Stimulated activated effector memory CD8-positive, alpha-beta T cell treated with anti-CD3 and anti-CD28 coated beads, Interleukin-12 subunit alpha, Interleukin-12 subunit beta, amount 100 ng/mL, for 72 hours (primary cell): Measurements from ENCODE around the gene ZCCHC9.
"Not testable (repeated sequence)": the region's sequence is repeated elsewhere in the genome, so short reads cannot be mapped to it uniquely, and the experiment has no call there.

Experiments used
- ATAC-seq: fragments of 150-1000 bp; cut with Tn5 transposase; 2 replicates; pipeline ENCODE4 v1.10.0; 2021
- DNase-seq, 2 donors: peaks; one replicate each; pipeline ENCODE4 v3.0.0; 2021 to 2022; ENCODE audit warnings: low spot score in 2 of 2
- H3K27ac Mint-ChIP-seq: one replicate; pipeline ENCODE4 v1.8.0; 2022; ENCODE audit warnings: mild to moderate bottlenecking, mixed read lengths
- H3K36me3 Mint-ChIP-seq: one replicate; pipeline ENCODE4 v1.8.0; 2022; ENCODE audit warnings: mild to moderate bottlenecking, mixed read lengths
- H3K4me1 Mint-ChIP-seq: one replicate; pipeline ENCODE4 v1.8.0; 2022; ENCODE audit warnings: mixed read lengths
- H3K4me3 Mint-ChIP-seq: one replicate; pipeline ENCODE4 v1.8.0; 2022; ENCODE audit warnings: mild to moderate bottlenecking, mixed read lengths
- H3K9me3 Mint-ChIP-seq: one replicate; pipeline ENCODE4 v1.8.0; 2022; ENCODE audit warnings: mixed read lengths

ZCCHC9 gene

DNA sequence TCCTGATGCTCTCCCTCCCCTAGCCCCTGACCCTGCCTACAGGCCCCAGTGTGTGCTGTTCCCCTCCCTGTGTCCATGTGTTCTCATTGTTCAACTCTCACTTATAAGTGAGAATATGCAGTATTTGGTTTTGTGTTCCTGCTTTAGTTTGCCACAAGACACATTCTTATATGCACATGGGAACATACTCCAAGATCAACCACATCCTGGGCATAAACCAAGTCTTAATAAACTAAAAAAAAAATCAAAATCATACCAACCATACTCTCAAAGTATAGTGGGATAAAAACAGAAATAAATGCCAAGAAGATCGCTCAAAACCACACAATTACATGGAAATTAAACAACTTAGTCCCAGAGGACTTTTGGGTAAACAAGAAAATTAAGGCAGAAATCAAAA lies 11.2 kb upstream of the ZCCHC9 start:
- Mint-ChIP-seq H3K27ac (no peak overlapping the region), H3K36me3 (peaks cover under 1% of the 10 kb centered on the region)

DNA sequence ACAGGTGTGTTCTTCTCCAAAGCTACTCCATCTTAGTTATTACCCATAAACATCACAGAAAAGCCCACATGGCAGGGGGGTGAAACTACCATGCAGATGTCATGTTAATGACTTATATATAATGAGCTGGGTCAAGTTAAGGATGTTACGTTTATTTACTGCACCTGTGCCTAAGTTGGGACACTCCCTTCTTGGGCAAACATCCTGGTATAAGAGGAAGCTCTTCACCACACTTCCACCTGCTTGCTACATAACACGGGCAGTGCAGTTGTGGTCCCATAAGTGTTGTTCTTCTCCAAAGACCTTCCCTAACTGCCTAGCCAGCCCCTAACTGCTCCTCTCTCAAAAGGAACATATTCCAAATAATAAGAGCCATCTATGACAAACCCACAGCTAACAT lies 9.3 kb upstream of the ZCCHC9 start:
- H3K9me3 Mint-ChIP-seq, result peaks cover 15% of the 10 kb centered on the region
- DNase-seq (no peak), ATAC-seq (no peak)
- no peaks in the 10 kb centered on the region for H3K36me3 Mint-ChIP-seq
- H3K4me3 Mint-ChIP-seq, result no peak overlapping the region
- H3K27ac Mint-ChIP-seq, result no peak overlapping the region
- peaks cover 73% of the 10 kb centered on the region for H3K4me1 Mint-ChIP-seq

More for the DNA sequence above, 11.2 kb upstream of the ZCCHC9 start:
- H3K9me3 Mint-ChIP-seq, result peaks cover 15% of the 10 kb centered on the region
- no peak overlapping the region for H3K4me3 Mint-ChIP-seq
- H3K4me1 Mint-ChIP-seq, result peaks cover 78% of the 10 kb centered on the region
- ATAC-seq (no peak), DNase-seq (no peak)

DNA sequence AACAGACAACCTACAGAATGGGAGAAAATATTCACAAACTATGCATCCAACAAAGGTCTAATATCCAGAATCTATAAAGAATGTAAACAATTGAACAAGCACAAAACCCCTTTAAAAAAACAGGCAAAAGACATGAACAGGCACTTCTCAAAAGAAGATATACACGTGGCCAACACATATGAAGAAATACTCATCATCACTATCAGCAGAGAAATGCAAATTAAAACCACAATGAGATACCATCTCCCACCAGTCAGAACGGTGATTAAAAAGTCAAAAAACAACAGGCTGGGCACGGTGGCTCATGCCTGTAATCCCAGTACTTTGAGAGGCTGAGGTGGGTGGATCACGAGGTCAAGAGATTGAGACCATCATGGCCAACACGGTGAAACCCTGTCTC lies 7.4 kb upstream of the ZCCHC9 start:
- not testable (repeated sequence) for H3K27ac Mint-ChIP-seq, H3K4me3 Mint-ChIP-seq, DNase-seq, H3K36me3 Mint-ChIP-seq
- peak; percentile 86 for ATAC-seq
- peaks cover 15% of the 10 kb centered on the region for H3K9me3 Mint-ChIP-seq
- peaks cover 71% of the 10 kb centered on the region for H3K4me1 Mint-ChIP-seq

DNA sequence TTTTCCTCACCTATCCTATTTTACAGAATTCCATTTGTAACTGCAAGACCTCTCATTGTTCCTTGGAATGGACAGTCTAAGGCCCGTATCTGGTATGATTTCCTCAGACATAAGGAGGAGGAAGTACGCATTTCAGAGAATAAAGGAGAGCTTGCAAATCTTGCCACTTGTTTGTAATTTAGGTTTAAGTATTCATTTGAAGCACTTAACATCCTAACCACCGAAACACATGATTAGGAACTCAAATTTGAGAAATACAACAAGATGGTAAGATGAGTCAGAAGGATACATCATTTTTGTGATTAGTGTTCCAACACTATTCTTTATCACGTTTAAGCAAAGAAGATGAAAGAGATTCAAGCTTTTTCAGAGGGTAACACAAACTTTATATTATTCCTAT lies 3.9 kb upstream of the ZCCHC9 start:
- DNase-seq (no peak), ATAC-seq (peak; percentile 16)
- Mint-ChIP-seq H3K27ac (no peak overlapping the region), H3K4me3 (no peak overlapping the region), H3K9me3 (peaks cover 12% of the 10 kb centered on the region), H3K4me1 (peaks cover 58% of the 10 kb centered on the region), H3K36me3 (peaks cover 10% of the 10 kb centered on the region)

DNA sequence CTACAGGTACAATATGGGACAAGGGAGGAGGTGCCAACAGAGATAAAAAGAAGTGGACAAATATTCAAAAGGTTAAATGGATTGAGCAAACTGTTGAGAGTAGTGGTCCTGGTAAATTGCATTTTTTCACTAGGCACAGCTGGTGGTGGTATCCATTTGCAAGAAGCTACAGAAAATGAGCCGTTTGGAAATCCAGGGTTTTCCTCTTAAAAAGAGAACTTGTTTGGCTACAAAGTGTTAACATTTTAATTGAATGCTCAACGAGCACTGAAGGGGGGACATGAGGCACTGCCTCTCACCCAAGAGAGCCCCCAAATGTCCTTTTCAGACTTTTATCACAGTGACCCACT lies 491 bp upstream of the ZCCHC9 start:
- H3K4me1 Mint-ChIP-seq, result peaks cover 61% of the 10 kb centered on the region
- DNase-seq (no peak), ATAC-seq (no peak)
- peak overlapping the region; percentile 88 for H3K4me3 Mint-ChIP-seq
- peaks cover 21% of the 10 kb centered on the region for H3K36me3 Mint-ChIP-seq
- H3K27ac Mint-ChIP-seq, result peak overlapping the region; percentile 93
- no peaks in the 10 kb centered on the region for H3K9me3 Mint-ChIP-seq

DNA sequence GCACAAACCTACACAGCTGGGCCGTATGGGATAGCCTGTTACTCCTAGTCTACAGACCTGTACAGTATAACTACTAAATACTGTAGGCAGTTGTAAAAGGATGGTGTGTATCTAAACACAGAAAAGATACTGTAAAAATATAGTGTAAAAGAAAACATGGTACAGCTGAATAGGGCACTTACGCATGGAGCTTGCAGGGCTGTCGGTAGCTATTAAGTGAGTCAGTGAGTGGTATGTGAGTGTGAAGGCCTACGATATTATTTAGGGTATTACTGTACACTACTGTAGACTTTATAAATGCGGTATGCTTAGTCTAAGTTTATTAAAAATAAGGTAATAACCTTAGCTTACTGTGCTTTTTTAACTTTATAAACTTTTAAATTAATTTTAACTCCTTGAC lies 1.2 kb downstream of the ZCCHC9 start:
- DNase-seq, result no peak
- ATAC-seq, result no peak
- peak overlapping the region; percentile 88 for H3K4me3 Mint-ChIP-seq
- H3K9me3 Mint-ChIP-seq, result no peaks in the 10 kb centered on the region
- peaks cover 50% of the 10 kb centered on the region for H3K4me1 Mint-ChIP-seq
- H3K27ac Mint-ChIP-seq, result peak overlapping the region; percentile 93
- peaks cover 21% of the 10 kb centered on the region for H3K36me3 Mint-ChIP-seq

DNA sequence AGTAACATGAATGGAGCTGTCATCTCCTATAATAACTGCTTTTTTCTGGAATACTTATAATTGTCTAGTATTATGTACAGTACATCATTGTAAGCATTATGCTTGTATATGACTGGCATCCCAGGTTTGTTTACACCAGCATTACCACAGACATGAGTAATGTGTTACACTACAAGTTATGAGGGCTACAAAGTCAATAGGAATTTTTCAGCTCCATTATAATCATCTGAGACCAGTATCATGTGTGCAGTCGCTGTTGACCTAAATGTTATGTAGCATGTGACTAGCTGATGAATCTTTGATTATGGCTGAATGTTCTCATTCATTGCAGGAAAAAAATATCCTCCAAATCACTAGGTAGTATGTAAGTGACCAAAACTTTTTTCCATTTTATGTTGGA lies 2.2 kb downstream of the ZCCHC9 start:
- Mint-ChIP-seq H3K27ac (no peak overlapping the region), H3K4me3 (peak overlapping the region; percentile 88), H3K9me3 (no peaks in the 10 kb centered on the region), H3K4me1 (peaks cover 45% of the 10 kb centered on the region), H3K36me3 (peaks cover 31% of the 10 kb centered on the region)
- ATAC-seq, result no peak
- no peak for DNase-seq

DNA sequence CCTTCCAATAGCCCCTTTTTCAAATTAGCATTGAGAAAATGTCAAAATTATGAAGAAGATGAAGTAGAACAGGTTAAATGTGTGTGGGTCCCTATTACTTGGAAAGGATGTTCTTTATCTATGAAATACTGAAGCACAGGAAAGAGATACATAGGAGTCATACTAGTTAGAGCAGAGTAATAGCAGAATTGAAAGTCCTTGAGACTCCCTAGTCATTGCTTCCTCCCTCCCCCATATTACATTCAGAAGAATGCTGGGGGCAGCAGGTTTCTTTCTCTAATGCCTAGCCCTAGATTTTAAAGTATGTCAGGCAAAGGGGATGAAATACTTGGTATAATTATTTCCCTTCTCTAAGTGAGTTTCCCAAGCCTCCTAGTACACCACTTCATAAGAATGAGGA lies 4.4 kb downstream of the ZCCHC9 start:
- no peaks in the 10 kb centered on the region for H3K9me3 Mint-ChIP-seq
- no peak overlapping the region for H3K4me3 Mint-ChIP-seq
- ATAC-seq, result peak; percentile 82
- H3K36me3 Mint-ChIP-seq, result peaks cover 51% of the 10 kb centered on the region
- DNase-seq, result no peak
- no peak overlapping the region for H3K27ac Mint-ChIP-seq
- peaks cover 26% of the 10 kb centered on the region for H3K4me1 Mint-ChIP-seq

DNA sequence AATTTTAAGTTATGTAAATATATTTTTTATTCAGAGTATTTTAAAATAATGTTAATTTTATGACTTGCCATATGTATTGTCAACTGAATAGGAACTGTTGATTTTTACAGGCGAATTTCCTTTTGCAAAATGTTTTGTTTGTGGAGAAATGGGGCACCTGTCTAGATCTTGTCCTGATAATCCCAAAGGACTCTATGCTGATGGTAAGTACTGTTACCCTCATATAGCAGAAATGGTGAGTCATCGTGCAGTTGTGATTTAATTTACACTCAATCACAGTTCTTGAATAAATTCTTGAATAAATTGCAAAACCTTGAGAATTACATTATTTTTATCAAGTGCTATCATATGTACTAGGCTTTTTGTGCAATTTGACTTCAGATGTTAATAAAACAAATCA lies 7.4 kb downstream of the ZCCHC9 start:
- Mint-ChIP-seq H3K9me3 (no peaks in the 10 kb centered on the region), H3K4me3 (no peak overlapping the region), H3K4me1 (peaks cover 13% of the 10 kb centered on the region), H3K27ac (no peak overlapping the region), H3K36me3 (peaks cover 72% of the 10 kb centered on the region)
- no peak for ATAC-seq
- DNase-seq, result no peak

DNA sequence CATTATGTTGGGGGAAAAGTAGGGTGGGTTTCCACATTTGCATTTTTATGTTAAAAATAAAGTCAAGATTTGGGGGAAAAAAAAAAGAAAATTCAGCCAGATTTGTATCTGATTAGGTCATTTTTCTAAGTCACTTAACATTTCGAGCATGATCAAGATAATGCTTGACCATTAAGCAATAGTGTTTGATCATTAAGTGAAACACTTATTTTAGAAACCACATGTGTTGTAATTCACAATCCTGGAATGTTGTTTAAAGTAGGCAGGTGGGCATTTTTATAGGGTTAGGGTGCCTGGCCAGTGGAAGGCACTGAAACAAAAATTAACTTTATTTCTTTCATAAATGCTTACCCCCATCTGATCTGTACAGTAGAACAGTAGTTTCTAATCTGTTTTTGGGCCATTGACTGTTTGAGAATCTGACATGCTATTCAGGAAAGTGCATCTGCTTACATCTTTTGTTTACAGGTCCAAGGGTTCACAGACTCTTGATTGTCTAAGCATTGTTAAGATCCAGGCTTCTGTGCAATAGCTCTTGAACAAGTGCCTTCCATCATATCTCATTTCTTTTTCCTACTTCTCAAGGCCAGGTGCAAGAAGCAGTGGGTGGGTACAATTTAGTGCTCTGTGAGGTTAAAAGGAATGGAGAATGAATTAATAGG lies 9.1 kb downstream of the ZCCHC9 start:
- Mint-ChIP-seq H3K4me1 (peaks cover 4% of the 10 kb centered on the region), H3K36me3 (peaks cover 80% of the 10 kb centered on the region), H3K27ac (peak overlapping the region; percentile 4), H3K4me3 (no peak overlapping the region), H3K9me3 (no peaks in the 10 kb centered on the region)
- no peak for ATAC-seq
- DNase-seq, result no peak

DNA sequence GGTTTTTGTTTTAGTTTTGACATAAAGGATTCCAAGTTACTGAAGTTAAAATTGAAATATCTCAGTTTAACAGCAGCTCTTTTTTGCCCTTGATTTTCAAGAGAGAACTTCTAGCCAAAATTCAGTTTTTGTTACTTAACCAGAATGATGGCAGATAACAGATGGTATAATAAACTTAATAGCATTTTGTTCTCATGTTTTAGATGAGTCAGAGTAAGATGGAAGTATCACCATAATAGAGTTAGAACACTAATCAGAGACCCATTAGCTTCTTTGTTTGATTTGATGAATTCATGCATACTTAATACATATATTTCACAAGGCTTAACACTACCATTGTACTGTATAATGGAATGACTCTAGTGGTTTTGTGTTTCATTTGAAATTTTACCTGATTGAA lies 11.9 kb downstream of the ZCCHC9 start:
- ATAC-seq (no peak), DNase-seq (no peak)
- Mint-ChIP-seq H3K4me1 (no peaks in the 10 kb centered on the region), H3K9me3 (no peaks in the 10 kb centered on the region), H3K27ac (no peak overlapping the region), H3K36me3 (peaks cover 68% of the 10 kb centered on the region), H3K4me3 (no peak overlapping the region)

DNA sequence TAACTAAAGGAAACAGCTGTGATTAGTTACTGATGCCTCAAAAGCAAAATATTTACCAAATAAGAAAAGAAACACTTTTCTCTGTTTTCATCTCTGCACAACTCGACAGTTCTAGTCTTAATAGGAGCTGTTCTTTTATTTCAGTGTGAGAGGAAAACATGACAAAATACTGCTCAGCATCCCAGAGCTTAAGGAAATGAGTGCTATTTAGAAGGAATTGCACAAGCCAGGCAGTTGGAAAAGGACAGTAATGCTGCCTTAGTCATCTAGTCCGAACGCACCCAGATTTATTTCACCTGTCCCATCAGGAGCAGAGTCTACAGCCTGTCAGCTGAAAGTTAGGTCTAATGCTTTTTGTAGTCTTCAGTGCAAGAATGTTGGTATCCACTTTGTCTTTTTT lies 12.3 kb downstream of the ZCCHC9 start:
- no peaks in the 10 kb centered on the region for H3K9me3 Mint-ChIP-seq
- no peak for DNase-seq
- H3K4me1 Mint-ChIP-seq, result no peaks in the 10 kb centered on the region
- no peak overlapping the region for H3K27ac Mint-ChIP-seq
- no peak overlapping the region for H3K4me3 Mint-ChIP-seq
- no peak for ATAC-seq
- H3K36me3 Mint-ChIP-seq, result peaks cover 66% of the 10 kb centered on the region

DNA sequence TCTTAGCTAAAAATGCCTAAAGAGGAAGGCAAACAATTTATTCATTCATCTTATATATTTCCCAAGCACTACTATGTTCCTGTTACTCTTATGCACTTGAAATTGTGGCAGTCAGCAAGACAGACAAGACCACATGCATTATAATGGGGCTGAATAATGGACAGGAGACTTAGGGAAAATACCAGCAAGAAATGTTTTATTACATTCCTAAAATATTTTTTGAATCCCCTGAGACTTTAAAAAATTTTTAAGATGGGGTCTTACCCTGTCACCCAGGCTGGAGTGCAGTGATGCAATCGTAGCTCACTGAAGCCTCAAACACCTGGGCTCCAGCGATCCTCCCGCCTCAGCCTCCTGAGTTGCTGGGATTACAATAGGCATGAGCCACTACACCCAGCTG lies 13.2 kb downstream of the ZCCHC9 start:
- Mint-ChIP-seq H3K4me3 (no peak overlapping the region), H3K9me3 (no peaks in the 10 kb centered on the region), H3K4me1 (no peaks in the 10 kb centered on the region), H3K27ac (no peak overlapping the region), H3K36me3 (peaks cover 57% of the 10 kb centered on the region)
- DNase-seq (no peak), ATAC-seq (no peak)

DNA sequence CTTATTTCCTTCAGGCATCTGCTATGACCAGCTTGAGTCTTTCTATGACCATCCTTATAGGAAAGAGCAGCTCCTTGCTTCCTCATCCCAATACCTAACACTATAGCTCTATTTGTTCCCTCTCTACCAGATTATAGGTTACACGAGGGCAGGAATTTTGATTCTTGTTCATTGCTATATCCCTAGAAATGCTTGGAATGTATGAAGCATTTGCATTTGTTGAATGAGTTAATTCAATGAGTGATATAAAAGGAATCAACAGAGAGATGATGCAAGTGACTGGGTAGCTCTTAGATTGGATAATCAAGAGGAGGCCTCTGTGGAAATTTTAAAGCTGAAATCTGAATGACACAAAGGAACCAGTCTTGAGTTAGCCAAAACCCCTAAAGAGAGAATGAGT lies 13.9 kb downstream of the ZCCHC9 start:
- Mint-ChIP-seq H3K9me3 (no peaks in the 10 kb centered on the region), H3K36me3 (peaks cover 50% of the 10 kb centered on the region), H3K4me3 (no peak overlapping the region), H3K27ac (no peak overlapping the region), H3K4me1 (no peaks in the 10 kb centered on the region)
- no peak for ATAC-seq
- no peak for DNase-seq

DNA sequence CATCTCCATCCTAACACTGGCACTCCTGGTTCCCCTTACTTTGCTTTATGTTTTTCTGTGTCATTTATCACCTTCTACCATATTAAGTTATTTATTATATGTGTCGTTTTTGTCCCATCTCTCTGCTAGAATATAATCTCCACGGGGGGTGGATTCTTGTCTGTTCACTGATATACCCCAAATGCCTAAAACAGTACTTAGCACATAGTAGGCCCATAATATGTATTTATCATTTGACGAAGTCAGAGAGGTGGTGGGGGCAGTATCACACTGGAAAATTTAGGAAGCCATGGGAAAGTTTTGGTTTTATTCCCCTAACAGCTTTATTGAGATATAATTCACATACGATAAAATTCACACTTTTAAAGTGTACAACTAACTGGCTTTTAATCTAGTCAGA lies 14.4 kb downstream of the ZCCHC9 start:
- DNase-seq, result no peak
- no peak overlapping the region for H3K4me3 Mint-ChIP-seq
- no peak for ATAC-seq
- H3K36me3 Mint-ChIP-seq, result peaks cover 45% of the 10 kb centered on the region
- H3K9me3 Mint-ChIP-seq, result no peaks in the 10 kb centered on the region
- H3K4me1 Mint-ChIP-seq, result no peaks in the 10 kb centered on the region
- H3K27ac Mint-ChIP-seq, result no peak overlapping the region

DNA sequence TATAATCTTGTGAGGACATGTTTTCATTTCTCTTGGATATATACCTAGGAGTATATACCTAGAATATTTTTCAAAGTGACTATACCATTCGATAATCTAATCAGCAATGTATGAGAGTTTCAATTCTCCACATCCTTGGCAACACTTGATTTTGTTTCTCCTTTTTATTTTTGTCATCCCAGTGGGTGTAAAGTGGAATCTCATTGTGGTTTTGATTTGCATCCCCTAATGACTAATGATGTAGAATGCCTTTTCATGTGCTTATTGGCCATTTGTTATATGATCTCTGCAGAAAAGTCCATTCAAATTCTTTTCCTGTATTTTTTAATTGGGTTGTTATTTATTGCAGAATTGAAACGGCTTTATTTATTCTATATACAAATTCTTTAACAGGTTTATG lies 15.2 kb downstream of the ZCCHC9 start:
- Mint-ChIP-seq H3K4me3 (no peak overlapping the region), H3K4me1 (no peaks in the 10 kb centered on the region), H3K36me3 (peaks cover 37% of the 10 kb centered on the region), H3K27ac (no peak overlapping the region), H3K9me3 (no peaks in the 10 kb centered on the region)
- ATAC-seq (no peak), DNase-seq (no peak)

DNA sequence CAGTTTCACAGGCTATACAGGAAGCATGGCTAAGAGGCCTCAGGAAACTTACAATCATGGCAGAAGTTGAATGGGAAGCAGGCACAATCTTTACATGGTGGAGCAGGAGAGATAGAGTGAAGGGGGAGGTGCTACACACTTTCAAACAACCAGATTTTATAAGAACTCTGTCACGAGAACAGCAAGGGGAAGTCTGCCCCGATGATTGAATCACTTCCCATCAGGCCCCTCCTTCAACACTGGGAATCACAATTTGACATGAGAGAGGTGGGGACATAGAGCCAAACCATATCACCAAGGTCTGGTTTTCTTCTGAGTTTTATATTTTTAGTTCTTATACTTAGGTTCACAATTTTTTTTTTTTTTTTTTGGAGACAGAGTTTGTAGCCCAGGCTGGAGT lies 16.1 kb downstream of the ZCCHC9 start:
- H3K4me3 Mint-ChIP-seq, result no peak overlapping the region
- H3K36me3 Mint-ChIP-seq, result peaks cover 28% of the 10 kb centered on the region
- no peaks in the 10 kb centered on the region for H3K9me3 Mint-ChIP-seq
- no peak for DNase-seq
- H3K4me1 Mint-ChIP-seq, result no peaks in the 10 kb centered on the region
- ATAC-seq, result no peak
- no peak overlapping the region for H3K27ac Mint-ChIP-seq
